Measurements from ENCODE around the gene ASAP2.
"Not testable (repeated sequence)": the region's sequence is repeated elsewhere in the genome, so short reads cannot be mapped to it uniquely, and the experiment has no call there.

The ASAP2 gene

DNA sequence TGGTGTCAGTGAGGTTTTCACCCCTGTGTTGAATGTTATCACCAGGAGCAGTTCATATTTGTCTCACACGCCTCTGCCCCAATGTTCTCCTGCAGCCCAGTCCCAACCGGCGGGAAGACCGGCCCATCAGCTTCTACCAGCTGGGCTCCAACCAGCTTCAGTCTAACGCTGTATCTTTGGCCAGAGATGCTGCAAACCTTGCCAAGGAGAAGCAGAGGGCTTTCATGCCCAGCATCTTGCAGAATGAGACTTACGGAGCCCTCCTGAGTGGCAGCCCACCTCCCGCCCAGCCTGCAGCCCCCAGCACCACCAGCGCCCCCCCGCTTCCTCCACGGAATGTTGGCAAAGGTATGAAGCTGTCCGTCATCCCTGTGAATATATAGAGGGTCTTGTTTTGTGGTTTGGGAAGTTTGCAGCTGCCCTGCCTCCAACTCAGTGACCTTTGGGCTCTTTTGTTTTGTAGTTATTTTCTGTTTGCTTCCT lies 181.6 kb downstream of the ASAP2 start:
- no peak for DNase-seq (ENCODE audit: insufficient read length, low spot score)
- no peak for FAIRE-seq
- TF ChIP-seq SPI1 (IDR thresholded peaks at IDR 0.05; ENCODE audit: low read depth, low read length): no peak
- no peak for TF ChIP-seq TAF1 (IDR thresholded peaks at IDR 0.05; ENCODE audit: low read depth, low read length)
- TF ChIP-seq POU2F2 (IDR thresholded peaks at IDR 0.05; ENCODE audit: low read depth, low read length): no peak
- TF ChIP-seq POLR2AphosphoS5 (IDR thresholded peaks at IDR 0.05; ENCODE audit: low read depth, low read length): no peak
- TF ChIP-seq PAX5 (IDR thresholded peaks at IDR 0.05; ENCODE audit: insufficient read depth, low read length, severe bottlenecking): no peak
- TF ChIP-seq POLR2A (IDR thresholded peaks at IDR 0.05; ENCODE audit: low read depth, low read length): no peak

DNA sequence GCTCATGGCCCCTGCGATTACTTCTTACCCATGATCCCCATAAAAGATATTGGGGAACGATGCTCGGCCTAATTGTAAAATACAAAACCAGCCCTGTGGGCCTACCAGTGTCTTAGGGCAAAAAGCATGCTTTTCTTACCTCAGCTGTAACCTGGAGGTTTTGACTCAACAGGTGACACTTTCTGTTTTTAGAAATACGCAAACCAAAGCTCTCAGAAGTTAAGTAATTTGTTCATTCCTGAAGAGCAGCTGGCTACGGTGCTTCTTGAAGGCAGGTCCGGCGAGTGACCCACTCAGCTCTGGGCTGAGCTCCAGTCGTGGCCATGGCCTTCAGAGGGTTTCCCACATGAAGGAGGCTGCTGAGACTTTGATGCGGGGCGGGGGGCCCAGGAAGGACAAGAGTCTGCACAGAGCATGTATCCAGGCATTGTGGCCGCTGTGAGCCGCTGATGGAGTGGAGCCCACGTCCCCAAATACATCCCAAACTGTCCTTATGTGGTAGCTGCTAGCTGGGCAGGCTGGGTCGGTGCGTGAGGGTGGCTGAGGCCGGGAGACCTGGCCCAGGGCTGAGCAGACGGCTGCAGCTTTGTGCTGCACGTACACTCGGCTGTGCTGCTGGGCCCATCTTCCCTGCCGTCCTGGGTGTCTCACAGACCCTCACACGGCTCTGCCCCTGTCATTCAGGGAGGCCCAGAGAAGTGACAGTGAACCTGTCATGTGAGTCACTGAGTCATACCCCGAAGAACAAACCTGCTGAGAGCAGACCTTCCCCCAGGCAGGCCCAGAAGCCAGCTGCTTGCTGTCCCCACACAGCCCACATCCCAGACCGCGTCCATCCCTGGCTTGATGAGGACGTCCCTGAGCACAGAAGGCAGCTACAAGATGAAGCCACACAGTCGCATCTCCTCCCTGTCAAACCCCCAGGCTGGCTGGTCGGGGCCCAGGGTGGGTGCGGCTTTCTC lies 182.6 kb downstream of the ASAP2 start:
- DNase-seq (ENCODE audit: insufficient read length, low spot score) (no peak), FAIRE-seq (no peak)
- TF ChIP-seq POLR2AphosphoS5 (IDR thresholded peaks at IDR 0.05; ENCODE audit: low read depth, low read length) (no peak), PAX5 (IDR thresholded peaks at IDR 0.05; ENCODE audit: insufficient read depth, low read length, severe bottlenecking) (no peak), POU2F2 (IDR thresholded peaks at IDR 0.05; ENCODE audit: low read depth, low read length) (no peak), SPI1 (IDR thresholded peaks at IDR 0.05; ENCODE audit: low read depth, low read length) (no peak), POLR2A (IDR thresholded peaks at IDR 0.05; ENCODE audit: low read depth, low read length) (no peak), TAF1 (IDR thresholded peaks at IDR 0.05; ENCODE audit: low read depth, low read length) (no peak)

GRCh38 chr2:9390151-9390850 lies 183.7 kb downstream of the ASAP2 start:
- DNase-seq (ENCODE audit: insufficient read length, low spot score): no peak
- no peak for TF ChIP-seq TAF1 (IDR thresholded peaks at IDR 0.05; ENCODE audit: low read depth, low read length)
- TF ChIP-seq PAX5 (IDR thresholded peaks at IDR 0.05; ENCODE audit: insufficient read depth, low read length, severe bottlenecking): no peak
- FAIRE-seq: no peak

- DNase-seq (ENCODE audit: insufficient read length, low spot score) (no peak), FAIRE-seq (no peak)
- TF ChIP-seq SPI1 (IDR thresholded peaks at IDR 0.05; ENCODE audit: low read depth, low read length): no peak
- TF ChIP-seq POLR2A (IDR thresholded peaks at IDR 0.05; ENCODE audit: low read depth, low read length): no peak
- no peak for TF ChIP-seq TAF1 (IDR thresholded peaks at IDR 0.05; ENCODE audit: low read depth, low read length)
- TF ChIP-seq PAX5 (IDR thresholded peaks at IDR 0.05; ENCODE audit: insufficient read depth, low read length, severe bottlenecking): no peak
- no peak for TF ChIP-seq POU2F2 (IDR thresholded peaks at IDR 0.05; ENCODE audit: low read depth, low read length)
- TF ChIP-seq POLR2AphosphoS5 (IDR thresholded peaks at IDR 0.05; ENCODE audit: low read depth, low read length): no peak
Measured at GRCh38 chr2:9390991-9391390, 184.4 kb downstream of the ASAP2 start.

DNA sequence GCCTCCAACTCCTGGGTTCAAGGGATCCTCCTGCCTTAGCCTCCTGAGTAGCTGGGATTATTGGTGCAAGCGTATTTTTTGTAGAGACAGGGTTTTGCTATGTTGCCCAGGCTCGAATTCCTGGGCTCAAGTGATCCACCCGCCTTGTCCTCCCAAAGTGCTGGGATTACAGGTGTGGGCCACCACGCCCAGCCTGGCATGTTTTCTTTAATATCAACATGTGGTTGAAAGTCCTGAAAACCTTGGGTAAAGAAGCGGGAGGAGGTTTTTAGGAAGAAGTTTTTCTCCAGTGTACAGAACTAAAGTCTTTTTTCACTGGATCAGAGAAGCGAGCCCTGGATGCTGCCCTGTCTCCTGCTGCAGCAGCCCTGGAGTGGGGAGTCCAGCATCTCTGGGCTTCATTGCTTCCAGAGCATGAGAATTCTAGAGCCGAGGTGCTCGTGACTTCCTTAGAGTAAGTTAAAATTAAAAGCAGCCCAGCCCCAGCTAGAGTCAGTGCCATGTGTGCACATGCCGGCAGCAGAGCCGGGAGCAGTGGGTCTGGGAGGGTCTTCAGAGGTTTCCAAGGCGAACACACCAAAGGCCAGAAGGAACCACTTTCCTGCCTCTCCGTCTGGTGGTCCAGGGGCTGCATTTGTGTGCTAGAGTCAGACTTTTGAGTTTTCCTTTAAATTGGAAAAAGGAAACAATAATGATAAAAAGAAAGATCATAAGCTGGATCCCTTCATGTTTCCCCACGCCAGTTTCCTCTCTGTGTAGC lies 185.5 kb downstream of the ASAP2 start:
- TF ChIP-seq SPI1 (IDR thresholded peaks at IDR 0.05; ENCODE audit: low read depth, low read length): no peak
- no peak for TF ChIP-seq POLR2A (IDR thresholded peaks at IDR 0.05; ENCODE audit: low read depth, low read length)
- TF ChIP-seq TAF1 (IDR thresholded peaks at IDR 0.05; ENCODE audit: low read depth, low read length): no peak
- no peak for TF ChIP-seq POLR2AphosphoS5 (IDR thresholded peaks at IDR 0.05; ENCODE audit: low read depth, low read length)
- no peak for TF ChIP-seq PAX5 (IDR thresholded peaks at IDR 0.05; ENCODE audit: insufficient read depth, low read length, severe bottlenecking)
- no peak for TF ChIP-seq POU2F2 (IDR thresholded peaks at IDR 0.05; ENCODE audit: low read depth, low read length)
- no peak for DNase-seq (ENCODE audit: insufficient read length, low spot score)
- no peak for FAIRE-seq

GRCh38 chr2:9392898-9393765 lies 186.5 kb downstream of the ASAP2 start:
- no peak for FAIRE-seq
- DNase-seq (ENCODE audit: insufficient read length, low spot score): no peak
- TF ChIP-seq PAX5 (IDR thresholded peaks at IDR 0.05; ENCODE audit: insufficient read depth, low read length, severe bottlenecking): no peak
- TF ChIP-seq POLR2AphosphoS5 (IDR thresholded peaks at IDR 0.05; ENCODE audit: low read depth, low read length): no peak
- no peak for TF ChIP-seq POU2F2 (IDR thresholded peaks at IDR 0.05; ENCODE audit: low read depth, low read length)
- no peak for TF ChIP-seq TAF1 (IDR thresholded peaks at IDR 0.05; ENCODE audit: low read depth, low read length)
- no peak for TF ChIP-seq POLR2A (IDR thresholded peaks at IDR 0.05; ENCODE audit: low read depth, low read length)
- no peak for TF ChIP-seq SPI1 (IDR thresholded peaks at IDR 0.05; ENCODE audit: low read depth, low read length)

DNA sequence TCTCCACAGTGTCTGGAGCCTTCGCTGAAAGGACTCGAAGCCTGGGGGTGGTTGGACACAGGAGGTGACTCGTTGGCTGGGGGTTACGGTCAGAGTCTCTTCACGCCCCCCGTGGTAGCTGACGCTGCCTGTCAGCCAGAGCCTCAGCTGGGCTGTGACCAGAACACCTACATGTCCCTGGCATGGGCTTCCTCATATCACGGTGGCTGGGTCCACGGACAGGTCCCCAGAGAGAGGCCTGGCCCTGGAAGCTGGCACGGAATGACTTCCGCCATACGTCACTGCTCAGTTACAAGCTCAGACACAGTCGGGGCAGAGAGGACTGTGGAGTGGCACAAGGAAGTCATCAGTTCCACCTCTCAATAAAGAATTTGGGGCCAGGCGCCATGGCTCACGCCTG lies 188.2 kb downstream of the ASAP2 start:
- DNase-seq (ENCODE audit: insufficient read length, low spot score) (no peak), FAIRE-seq (no peak)
- TF ChIP-seq POU2F2 (IDR thresholded peaks at IDR 0.05; ENCODE audit: low read depth, low read length): no peak
- TF ChIP-seq TAF1 (IDR thresholded peaks at IDR 0.05; ENCODE audit: low read depth, low read length): no peak
- TF ChIP-seq SPI1 (IDR thresholded peaks at IDR 0.05; ENCODE audit: low read depth, low read length): no peak

GRCh38 chr2:9397201-9397600 lies 190.6 kb downstream of the ASAP2 start:
- TF ChIP-seq POLR2AphosphoS5 (IDR thresholded peaks at IDR 0.05; ENCODE audit: low read depth, low read length) (no peak), PAX5 (IDR thresholded peaks at IDR 0.05; ENCODE audit: insufficient read depth, low read length, severe bottlenecking) (no peak), SPI1 (IDR thresholded peaks at IDR 0.05; ENCODE audit: low read depth, low read length) (no peak), POU2F2 (IDR thresholded peaks at IDR 0.05; ENCODE audit: low read depth, low read length) (no peak), TAF1 (IDR thresholded peaks at IDR 0.05; ENCODE audit: low read depth, low read length) (no peak), POLR2A (IDR thresholded peaks at IDR 0.05; ENCODE audit: low read depth, low read length) (no peak)
- DNase-seq (ENCODE audit: insufficient read length, low spot score) (no peak), FAIRE-seq (no peak)

GRCh38 chr2:9398251-9398650 lies 191.6 kb downstream of the ASAP2 start:
- DNase-seq (ENCODE audit: insufficient read length, low spot score); FAIRE-seq: not testable (repeated sequence)
